T47D (cell line): ENCODE data around the gene TAS2R41.
A peak's percentile ranks its signal among the peaks of the same experiment; 100 is the strongest.

Experiments used
- DNase-seq, 2 experiments: peaks; one replicate each; pipeline versions ENCODE4 v3.0.0 to v3.0.0-alpha.2; 2011 to 2012; ENCODE audit warnings: low read depth in 1 of 2, low spot score in 1 of 2
- JUND ChIP-seq: IDR thresholded peaks from 2 replicates; pipeline ENCODE4 v1.6.1; 2012; ENCODE audit warnings: low read depth
- in situ Hi-C: cut with HindIII; loops from 2 replicates; pipeline ENCODE4 v1.10.0; 2016; ENCODE audit warnings: low sequenced_read_pairs, low pct_unique_long_range_greater_than_20kb

The TAS2R41 gene

GRCh38 chr7:143447466-143447865, 30.2 kb upstream of the TAS2R41 start:
- no peak for DNase-seq
- in situ Hi-C loops: no loop called here
- no peak for TF ChIP-seq JUND

GRCh38 chr7:143448429-143448828, 29.2 kb upstream of the TAS2R41 start:
- DNase-seq: no peak
- no peak for TF ChIP-seq JUND
- in situ Hi-C loops: no loop called here

GRCh38 chr7:143449793-143450192, 27.9 kb upstream of the TAS2R41 start:
- in situ Hi-C loops: no loop called here

GRCh38 chr7:143451122-143451521, 26.6 kb upstream of the TAS2R41 start:
- no peak for TF ChIP-seq JUND
- no peak for DNase-seq
- in situ Hi-C loops: no loop called here

More at GRCh38 chr7:143449793-143450192, 27.9 kb upstream of the TAS2R41 start:
- TF ChIP-seq JUND: no peak
- no peak for DNase-seq

- in situ Hi-C loops: no loop called here
- no peak for TF ChIP-seq JUND
- DNase-seq: no peak
Observed at GRCh38 chr7:143451746-143452145, 25.9 kb upstream of the TAS2R41 start.

- no peak for DNase-seq
- in situ Hi-C loops: no loop called here
- no peak for TF ChIP-seq JUND
Observed at GRCh38 chr7:143452495-143452894, 25.2 kb upstream of the TAS2R41 start.

- DNase-seq: peak; percentile 26 to 52
- in situ Hi-C loops: no loop called here
- no peak for TF ChIP-seq JUND
Observed at GRCh38 chr7:143454091-143454680, 23.5 kb upstream of the TAS2R41 start.

GRCh38 chr7:143455491-143455890, 22.2 kb upstream of the TAS2R41 start:
- TF ChIP-seq JUND: no peak
- no peak for DNase-seq
- in situ Hi-C loops: no loop called here

- no peak for TF ChIP-seq JUND
- in situ Hi-C loops: no loop called here
- no peak for DNase-seq
Observed at GRCh38 chr7:143455942-143456341, 21.7 kb upstream of the TAS2R41 start.

GRCh38 chr7:143456992-143457793, 20.5 kb upstream of the TAS2R41 start:
- TF ChIP-seq JUND: no peak
- no peak for DNase-seq
- in situ Hi-C loops: no loop called here

GRCh38 chr7:143458263-143458662, 19.4 kb upstream of the TAS2R41 start:
- no peak for TF ChIP-seq JUND
- in situ Hi-C loops: no loop called here
- DNase-seq: no peak

- in situ Hi-C loops: no loop called here
- TF ChIP-seq JUND: no peak
- DNase-seq: no peak
Observed at GRCh38 chr7:143458681-143459080, 19.0 kb upstream of the TAS2R41 start.

- DNase-seq: no peak
- no peak for TF ChIP-seq JUND
- in situ Hi-C loops: no loop called here
Observed at GRCh38 chr7:143459359-143459758, 18.3 kb upstream of the TAS2R41 start.
